Panc1 (cell line): Measurements from ENCODE around the gene SSR3. TPM values are rescaled to one million over a fixed set of nuclear protein-coding genes. Genes with fewer than 3 reads are reported as not detected.

Source experiments
- ATAC-seq: fragments of 200-7000 bp; cut with Tn5 transposase; 2 replicates; pipeline ENCODE4 v1.9.1; 2020; ENCODE audit warnings: mild to moderate bottlenecking, moderate library complexity
- BruUV-seq: library from RNA; stranded (reverse); fragments of 400-500 nt; replicated peaks from 2 replicates; lab custom pipeline; 2021; lab: Mats Ljungman, UMichigan
- CTCF ChIA-PET: fragments of 300-600 bp; sonication (Branson Sonifier 250); formaldehyde crosslinking; loops from one replicate; lab custom pipeline; 2022; ENCODE audit warnings: antibody characterized with exemption; lab: Charles Lee
- POLR2A ChIA-PET: fragments of 300-600 bp; sonication (Branson Sonifier 250); formaldehyde crosslinking; loops from one replicate; lab custom pipeline; 2022; ENCODE audit warnings: antibody characterized with exemption; lab: Charles Lee
- DNase-seq: peaks from one replicate; pipeline ENCODE4 v3.0.0-alpha.2; 2010; ENCODE audit warnings: low read depth, low spot score
- H3K27ac ChIP-seq: 2 replicates; pipeline ENCODE4 v1.5.1; 2011; ENCODE audit warnings: mild to moderate bottlenecking, low read length, inconsistent platforms
- H3K27me3 ChIP-seq: fragments of 200-500 bp; sonication (Bioruptor generic); 2 replicates; pipeline ENCODE4 v1.6.0; 2014; ENCODE audit warnings: low read length, inconsistent platforms; ENCODE audit not compliant: control insufficient read depth, insufficient read depth
- H3K36me3 ChIP-seq: fragments of 200-500 bp; sonication (Bioruptor generic); 2 replicates; pipeline ENCODE4 v1.5.1; 2014; ENCODE audit warnings: inconsistent platforms, mild to moderate bottlenecking, low read length, moderate library complexity; ENCODE audit not compliant: control insufficient read depth, insufficient read depth
- H3K4me1 ChIP-seq: 2 replicates; pipeline ENCODE4 v1.5.1; 2011; ENCODE audit warnings: inconsistent platforms, mild to moderate bottlenecking, low read length, moderate library complexity; ENCODE audit not compliant: control insufficient read depth, insufficient read depth
- H3K4me3 ChIP-seq, 2 experiments: 2 replicates each; pipeline ENCODE4 v1.5.1; 2011 to 2012; ENCODE audit warnings: low read depth in 2 of 2, low read length in 2 of 2, mild to moderate bottlenecking in 2 of 2, inconsistent platforms in 1 of 2, moderate library complexity in 1 of 2
- H3K9me3 ChIP-seq: fragments of 200-500 bp; sonication (Bioruptor generic); 2 replicates; pipeline ENCODE4 v1.5.1; 2014; ENCODE audit warnings: low read depth, mild to moderate bottlenecking, inconsistent platforms, low read length, moderate library complexity; ENCODE audit not compliant: control insufficient read depth, insufficient read depth
- POLR2AphosphoS5 ChIP-seq: IDR thresholded peaks from 2 replicates; pipeline ENCODE4 v1.6.1; 2012; ENCODE audit warnings: mild to moderate bottlenecking, low read depth, low read length, moderate library complexity
- SIN3A ChIP-seq: IDR thresholded peaks from 2 replicates; pipeline ENCODE4 v1.6.1; 2012; ENCODE audit warnings: low read depth, mild to moderate bottlenecking, low read length, moderate library complexity, borderline replicate concordance; ENCODE audit not compliant: insufficient read depth
- TCF7L2 ChIP-seq: IDR thresholded peaks from 2 replicates; pipeline ENCODE4 v1.6.1; 2011; ENCODE audit warnings: mild to moderate bottlenecking, low read depth, low read length, inconsistent platforms
- in situ Hi-C: cut with HindIII; loops from 2 replicates; pipeline ENCODE4 v1.10.0; 2016; ENCODE audit warnings: low sequenced_read_pairs, low pct_unique_long_range_greater_than_20kb
- intact Hi-C: fragments of 100-400 bp; cut with micrococcal nuclease; formaldehyde crosslinking; loops from one replicate; pipeline ENCODE4 v1.10.0; 2022; ENCODE audit not compliant: unreplicated experiment
- total RNA-seq: library from RNA; stranded (reverse); gene quantifications from one replicate; pipeline ENCODE4 v1.2.1, GENCODE V29; 2021; ENCODE audit not compliant: unreplicated experiment
- TF ChIP-seq, protein P1 (sequence below): fragments of 450-650 bp; IDR thresholded peaks from 2 replicates; pipeline ENCODE4 v1.5.1; 2017; ENCODE audit warnings: mild to moderate bottlenecking
- TF ChIP-seq, protein P2 (sequence below), 2 experiments: IDR thresholded peaks; 2 replicates each; pipeline ENCODE4 v1.6.1; 2011 to 2012; ENCODE audit warnings: low read depth in 2 of 2, control low read depth in 1 of 2, low read length in 1 of 2, mild to moderate bottlenecking in 1 of 2, moderate library complexity in 1 of 2; ENCODE audit not compliant: insufficient read depth in 1 of 2

SSR3 gene
- total RNA-seq, 1 experiment from 2014 or later: 154 TPM

DNA sequence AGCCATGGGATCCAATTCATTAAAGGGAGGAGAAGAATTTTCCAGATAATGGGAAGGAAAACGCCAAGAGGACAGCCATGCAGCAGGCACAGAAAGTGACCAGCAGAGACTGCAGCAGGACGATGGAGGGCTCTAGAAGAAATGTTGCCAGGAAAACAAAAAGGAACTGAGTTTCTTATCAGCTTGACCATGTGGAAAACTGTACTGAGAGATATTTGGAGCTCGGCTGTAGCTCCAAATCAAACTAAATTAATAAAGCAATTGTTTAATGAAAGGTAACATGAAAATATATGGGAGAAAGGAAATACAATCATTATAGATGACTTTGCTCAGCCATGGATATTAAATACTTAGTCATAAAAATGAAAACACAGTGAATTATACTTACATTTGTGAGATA is 63.7 kb downstream of the SSR3 start:
- in situ Hi-C loops: no loop called here
- TF ChIP-seq, protein P1, sequence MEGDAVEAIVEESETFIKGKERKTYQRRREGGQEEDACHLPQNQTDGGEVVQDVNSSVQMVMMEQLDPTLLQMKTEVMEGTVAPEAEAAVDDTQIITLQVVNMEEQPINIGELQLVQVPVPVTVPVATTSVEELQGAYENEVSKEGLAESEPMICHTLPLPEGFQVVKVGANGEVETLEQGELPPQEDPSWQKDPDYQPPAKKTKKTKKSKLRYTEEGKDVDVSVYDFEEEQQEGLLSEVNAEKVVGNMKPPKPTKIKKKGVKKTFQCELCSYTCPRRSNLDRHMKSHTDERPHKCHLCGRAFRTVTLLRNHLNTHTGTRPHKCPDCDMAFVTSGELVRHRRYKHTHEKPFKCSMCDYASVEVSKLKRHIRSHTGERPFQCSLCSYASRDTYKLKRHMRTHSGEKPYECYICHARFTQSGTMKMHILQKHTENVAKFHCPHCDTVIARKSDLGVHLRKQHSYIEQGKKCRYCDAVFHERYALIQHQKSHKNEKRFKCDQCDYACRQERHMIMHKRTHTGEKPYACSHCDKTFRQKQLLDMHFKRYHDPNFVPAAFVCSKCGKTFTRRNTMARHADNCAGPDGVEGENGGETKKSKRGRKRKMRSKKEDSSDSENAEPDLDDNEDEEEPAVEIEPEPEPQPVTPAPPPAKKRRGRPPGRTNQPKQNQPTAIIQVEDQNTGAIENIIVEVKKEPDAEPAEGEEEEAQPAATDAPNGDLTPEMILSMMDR: no peak
- TF ChIP-seq, protein P2, sequence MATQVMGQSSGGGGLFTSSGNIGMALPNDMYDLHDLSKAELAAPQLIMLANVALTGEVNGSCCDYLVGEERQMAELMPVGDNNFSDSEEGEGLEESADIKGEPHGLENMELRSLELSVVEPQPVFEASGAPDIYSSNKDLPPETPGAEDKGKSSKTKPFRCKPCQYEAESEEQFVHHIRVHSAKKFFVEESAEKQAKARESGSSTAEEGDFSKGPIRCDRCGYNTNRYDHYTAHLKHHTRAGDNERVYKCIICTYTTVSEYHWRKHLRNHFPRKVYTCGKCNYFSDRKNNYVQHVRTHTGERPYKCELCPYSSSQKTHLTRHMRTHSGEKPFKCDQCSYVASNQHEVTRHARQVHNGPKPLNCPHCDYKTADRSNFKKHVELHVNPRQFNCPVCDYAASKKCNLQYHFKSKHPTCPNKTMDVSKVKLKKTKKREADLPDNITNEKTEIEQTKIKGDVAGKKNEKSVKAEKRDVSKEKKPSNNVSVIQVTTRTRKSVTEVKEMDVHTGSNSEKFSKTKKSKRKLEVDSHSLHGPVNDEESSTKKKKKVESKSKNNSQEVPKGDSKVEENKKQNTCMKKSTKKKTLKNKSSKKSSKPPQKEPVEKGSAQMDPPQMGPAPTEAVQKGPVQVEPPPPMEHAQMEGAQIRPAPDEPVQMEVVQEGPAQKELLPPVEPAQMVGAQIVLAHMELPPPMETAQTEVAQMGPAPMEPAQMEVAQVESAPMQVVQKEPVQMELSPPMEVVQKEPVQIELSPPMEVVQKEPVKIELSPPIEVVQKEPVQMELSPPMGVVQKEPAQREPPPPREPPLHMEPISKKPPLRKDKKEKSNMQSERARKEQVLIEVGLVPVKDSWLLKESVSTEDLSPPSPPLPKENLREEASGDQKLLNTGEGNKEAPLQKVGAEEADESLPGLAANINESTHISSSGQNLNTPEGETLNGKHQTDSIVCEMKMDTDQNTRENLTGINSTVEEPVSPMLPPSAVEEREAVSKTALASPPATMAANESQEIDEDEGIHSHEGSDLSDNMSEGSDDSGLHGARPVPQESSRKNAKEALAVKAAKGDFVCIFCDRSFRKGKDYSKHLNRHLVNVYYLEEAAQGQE (IDR thresholded peaks at IDR 0.05; ENCODE audit: insufficient read depth in 1 of 2, low read depth in 2 of 2, low read length in 1 of 2): no peak
- TF ChIP-seq TCF7L2 (no peak), POLR2AphosphoS5 (no peak), SIN3A (no peak)
- Histone ChIP-seq H3K36me3 (no peaks in the 10 kb centered on the region), H3K27ac (no peak overlapping the region), H3K27me3 (peaks cover 2% of the 10 kb centered on the region; the same call in 1 of the 2 replicates), H3K4me1 (no peaks in the 10 kb centered on the region), H3K4me3 (no peak overlapping the region), H3K9me3 (no peaks in the 10 kb centered on the region)
- ChIA-PET CTCF (no interaction called here), POLR2A (no interaction called here)
- DNase-seq (no peak), ATAC-seq (no peak)
- intact Hi-C loops: no loop called here
- no TSS peak for BruUV-seq

Other genes with a start within 250 kb of the SSR3 start
- gene TIPARP, start 119.5 kb upstream of the SSR3 start, total RNA-seq: 22.1 TPM